Kidney (tissue), 14 donors: Measurements from ENCODE around the gene PTPN18. TPM values are rescaled to one million over a fixed set of nuclear protein-coding genes. Genes with fewer than 3 reads are reported as not detected.
"Not testable (repeated sequence)": the region's sequence is repeated elsewhere in the genome, so short reads cannot be mapped to it uniquely, and the experiment has no call there.

Experiments
- DNase-seq, 5 donors: peaks; one replicate each; pipeline ENCODE4 v3.0.0-alpha.2; 2013 to 2020
- FAIRE-seq: peaks from 2 replicates; lab custom pipeline; 2012; peaks lifted over from hg19 to GRCh38; lab: Jason Lieb, UNC
- H3K27ac ChIP-seq, 2 donors: one replicate each; pipeline ENCODE4 v1.7.0; 2013; ENCODE audit warnings: low read depth in 2 of 2, low read length in 2 of 2, inconsistent platforms in 1 of 2
- H3K27me3 ChIP-seq: one replicate; pipeline ENCODE4 v1.7.1; 2013; ENCODE audit warnings: low read length, inconsistent platforms; ENCODE audit not compliant: control insufficient read depth, insufficient read depth
- H3K36me3 ChIP-seq, 3 donors: one replicate each; pipeline versions ENCODE4 v1.7.0 to v1.7.1; 2013; ENCODE audit warnings: low read length in 3 of 3, control low read depth in 1 of 3, inconsistent platforms in 1 of 3; ENCODE audit not compliant: insufficient read depth in 3 of 3, control insufficient read depth in 2 of 3
- H3K4me1 ChIP-seq, 3 donors: one replicate each; pipeline versions ENCODE4 v1.7.0 to v1.7.1; 2013; ENCODE audit warnings: low read length in 3 of 3, inconsistent platforms in 1 of 3, low read depth in 1 of 3; ENCODE audit not compliant: control insufficient read depth in 2 of 3, insufficient read depth in 2 of 3
- H3K4me3 ChIP-seq, 3 donors: one replicate each; pipeline versions ENCODE4 v1.7.0 to v1.8.1; 2013; ENCODE audit warnings: low read length in 3 of 3, control low read depth in 1 of 3, inconsistent platforms in 1 of 3
- H3K9ac ChIP-seq, 3 donors: one replicate each; pipeline versions ENCODE4 v1.7.0 to v1.7.1; 2013; ENCODE audit warnings: low read length in 3 of 3, control low read depth in 1 of 3, inconsistent platforms in 1 of 3
- H3K9me3 ChIP-seq, 3 donors: one replicate each; pipeline versions ENCODE4 v1.7.0 to v1.7.1; 2013; ENCODE audit warnings: low read length in 3 of 3, control low read depth in 1 of 3, inconsistent platforms in 1 of 3; ENCODE audit not compliant: control insufficient read depth in 2 of 3, insufficient read depth in 1 of 3
- intact Hi-C: fragments of 100-400 bp; cut with DNase I; formaldehyde crosslinking; loops from one replicate; pipeline ENCODE4 v1.11.1; 2022
- polyA plus RNA-seq: library from polyadenylated mRNA; stranded (reverse); fragments of 350-450 nt; fragmentation: Illumina TruSeq; extraction: RNeasy Lipid Tissue Mini Kit (QIAGEN cat#74804); gene quantifications from one replicate; pipeline ENCODE4 v1.2.3, GENCODE V29; 2014; ENCODE audit warnings: low read depth, low replicate concordance; ENCODE audit not compliant: insufficient read depth
- total RNA-seq: library from RNA; stranded (reverse); fragmentation: NEBNext Ultra II Directional; extraction: Animal tissue kit (Norgen Biotek cat#: 25700); gene quantifications from one replicate; pipeline ENCODE4 v1.2.1, GENCODE V29; 2021
- TF ChIP-seq, protein P1 (sequence below): IDR thresholded peaks from 3 replicates; pipeline ENCODE4 v1.5.1; 2012; ENCODE audit warnings: mild to moderate bottlenecking, moderate library complexity, borderline replicate concordance; ENCODE audit not compliant: insufficient read depth; ENCODE audit errors: extremely low read depth
- donor health status: control.
- donor health status: control.
- donor health status: control.
- donor health status: control.
- donor health status: control.
- donor health status: DM: yes; HTN: yes; CAD: no.
- donor health status: Normal renal cell carcinoma (clear cell type).

PTPN18 gene
- total and polyA plus RNA-seq, 2 donors from 2014 or later: 34.8 to 89.2 TPM

DNA sequence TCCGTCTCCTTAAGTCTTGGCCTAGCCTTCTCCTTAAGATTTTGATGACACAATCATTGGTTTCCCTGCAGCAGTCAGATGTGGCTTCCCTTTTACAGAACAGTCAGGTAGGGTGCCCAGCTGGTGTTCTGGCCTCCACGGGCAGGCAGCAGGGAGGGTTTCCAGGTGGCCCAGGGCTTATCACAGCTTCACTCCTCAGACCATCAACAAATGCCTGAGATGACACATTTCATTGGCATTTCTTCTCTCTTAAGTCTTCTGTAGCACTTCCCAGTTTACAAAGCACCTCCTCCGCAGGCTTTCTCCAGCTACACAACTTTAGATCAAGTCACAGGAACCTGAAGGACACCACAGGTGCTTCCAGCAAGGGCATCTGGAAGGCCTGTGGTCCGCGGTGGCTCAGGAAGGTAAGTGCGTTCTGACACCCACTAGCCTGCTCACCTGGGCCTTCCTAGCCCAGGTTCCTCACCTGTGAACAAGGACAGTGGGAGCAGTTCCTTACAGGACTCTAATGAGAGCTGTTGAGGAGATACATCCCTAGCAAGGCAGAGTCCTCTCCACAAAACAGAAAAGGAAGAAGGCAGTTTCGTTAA lies 37.6 kb downstream of the PTPN18 start:
- FAIRE-seq (no peak), DNase-seq (peak in 1 of 5 donors; percentile 24)
- Histone ChIP-seq H3K9ac (no peak overlapping the region), H3K27ac (no peak overlapping the region), H3K27me3 (no peaks in the 10 kb centered on the region), H3K4me3 (no peak overlapping the region), H3K9me3 (no peaks in the 10 kb centered on the region), H3K4me1 (peaks cover 0 to 9% (median 5%) of the 10 kb centered on the region in 3 donors), H3K36me3 (no peaks in the 10 kb centered on the region)
- TF ChIP-seq, protein P1, sequence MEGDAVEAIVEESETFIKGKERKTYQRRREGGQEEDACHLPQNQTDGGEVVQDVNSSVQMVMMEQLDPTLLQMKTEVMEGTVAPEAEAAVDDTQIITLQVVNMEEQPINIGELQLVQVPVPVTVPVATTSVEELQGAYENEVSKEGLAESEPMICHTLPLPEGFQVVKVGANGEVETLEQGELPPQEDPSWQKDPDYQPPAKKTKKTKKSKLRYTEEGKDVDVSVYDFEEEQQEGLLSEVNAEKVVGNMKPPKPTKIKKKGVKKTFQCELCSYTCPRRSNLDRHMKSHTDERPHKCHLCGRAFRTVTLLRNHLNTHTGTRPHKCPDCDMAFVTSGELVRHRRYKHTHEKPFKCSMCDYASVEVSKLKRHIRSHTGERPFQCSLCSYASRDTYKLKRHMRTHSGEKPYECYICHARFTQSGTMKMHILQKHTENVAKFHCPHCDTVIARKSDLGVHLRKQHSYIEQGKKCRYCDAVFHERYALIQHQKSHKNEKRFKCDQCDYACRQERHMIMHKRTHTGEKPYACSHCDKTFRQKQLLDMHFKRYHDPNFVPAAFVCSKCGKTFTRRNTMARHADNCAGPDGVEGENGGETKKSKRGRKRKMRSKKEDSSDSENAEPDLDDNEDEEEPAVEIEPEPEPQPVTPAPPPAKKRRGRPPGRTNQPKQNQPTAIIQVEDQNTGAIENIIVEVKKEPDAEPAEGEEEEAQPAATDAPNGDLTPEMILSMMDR: no peak
- intact Hi-C loops: no loop called here

DNA sequence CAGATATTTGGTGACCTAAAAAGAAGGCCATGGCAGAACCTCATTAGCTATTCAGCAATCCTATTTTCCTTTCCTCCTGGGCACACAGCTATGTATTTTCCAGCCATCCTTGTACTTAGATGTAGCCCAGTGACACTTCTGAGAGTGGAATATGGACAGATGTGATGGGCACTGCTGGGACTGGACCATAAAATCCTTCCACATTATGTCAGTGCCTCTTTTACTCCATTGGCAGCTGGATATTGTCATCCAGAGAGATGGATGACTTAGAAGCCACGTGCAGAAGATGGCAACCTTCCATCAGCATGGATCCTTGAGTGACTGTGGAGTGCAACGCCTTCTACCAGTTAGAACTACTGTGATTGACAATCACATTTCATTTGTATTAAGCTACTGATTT lies 50.4 kb downstream of the PTPN18 start:
- H3K27me3 ChIP-seq, DNase-seq, H3K36me3 ChIP-seq, H3K9ac ChIP-seq, H3K27ac ChIP-seq, H3K4me3 ChIP-seq, intact Hi-C loops, H3K9me3 ChIP-seq, H3K4me1 ChIP-seq, FAIRE-seq: not testable (repeated sequence)

DNA sequence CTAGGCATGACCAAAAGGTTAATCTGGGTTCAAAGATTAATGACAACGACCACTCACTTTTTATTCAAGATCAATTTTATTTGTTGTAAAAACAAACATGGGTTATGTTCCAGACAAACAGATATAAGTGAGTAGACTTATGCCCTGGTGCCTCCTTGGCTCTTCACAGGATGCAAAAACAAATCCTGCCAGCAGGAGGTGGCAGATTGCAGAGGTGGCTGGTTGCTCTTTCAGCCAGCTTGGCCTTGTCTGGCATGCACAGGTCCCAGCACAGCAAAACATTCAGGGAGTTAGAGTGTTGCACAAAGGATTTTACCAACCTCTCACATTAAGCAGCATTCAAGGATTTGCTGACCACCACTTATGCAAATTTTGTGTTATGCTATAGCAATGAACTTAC lies 60.8 kb downstream of the PTPN18 start:
- intact Hi-C loops, H3K9me3 ChIP-seq, H3K4me1 ChIP-seq, H3K4me3 ChIP-seq, FAIRE-seq, H3K27ac ChIP-seq, H3K36me3 ChIP-seq, H3K9ac ChIP-seq, H3K27me3 ChIP-seq, DNase-seq: not testable (repeated sequence)

DNA sequence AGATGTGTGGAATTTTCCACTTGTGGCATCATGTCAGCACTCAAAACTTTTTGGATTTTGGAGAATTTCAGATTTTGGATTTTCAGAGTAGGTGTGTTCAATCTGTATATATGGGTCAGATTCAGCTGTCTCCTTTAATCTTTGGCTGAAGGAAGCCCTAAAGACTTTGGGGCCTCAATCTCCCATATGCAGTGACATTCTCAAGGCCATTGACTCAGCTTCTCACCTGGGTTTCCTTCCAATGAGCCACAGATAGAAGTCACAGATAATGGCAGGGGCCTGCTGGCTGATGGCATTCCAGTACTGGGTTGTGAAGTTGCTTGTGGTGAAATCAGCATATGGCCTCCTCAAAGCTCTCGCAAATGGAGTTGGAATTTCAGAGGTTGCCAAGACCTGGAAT lies 63.0 kb downstream of the PTPN18 start:
- H3K9ac ChIP-seq, H3K27me3 ChIP-seq, H3K4me1 ChIP-seq, H3K27ac ChIP-seq, DNase-seq, H3K9me3 ChIP-seq, H3K4me3 ChIP-seq, FAIRE-seq, intact Hi-C loops, H3K36me3 ChIP-seq: not testable (repeated sequence)

Other genes with a start within 250 kb of the PTPN18 start
- not detected for gene POTEF, start 226.8 kb upstream of the PTPN18 start, total RNA-seq
- gene POTEF, start 226.8 kb upstream of the PTPN18 start, polyA plus RNA-seq: not detected
- 4.5 TPM for gene CCDC74B, start 210.9 kb upstream of the PTPN18 start, total RNA-seq
- 6.4 TPM for gene CCDC74B, start 210.9 kb upstream of the PTPN18 start, polyA plus RNA-seq
- 41.1 TPM for gene SMPD4, start 174.5 kb upstream of the PTPN18 start, total RNA-seq
- 21.6 TPM for gene SMPD4, start 174.5 kb upstream of the PTPN18 start, polyA plus RNA-seq
- gene MZT2B, start 173.8 kb upstream of the PTPN18 start, total RNA-seq: 160 TPM
- gene MZT2B, start 173.8 kb upstream of the PTPN18 start, polyA plus RNA-seq: 354 TPM
- gene TUBA3E, start 157.6 kb upstream of the PTPN18 start, total RNA-seq: not detected
- not detected for gene TUBA3E, start 157.6 kb upstream of the PTPN18 start, polyA plus RNA-seq
- 60.1 TPM for gene IMP4, start 13.2 kb upstream of the PTPN18 start, total RNA-seq
- gene IMP4, start 13.2 kb upstream of the PTPN18 start, polyA plus RNA-seq: 59.7 TPM
- gene POTEI, start 153.3 kb downstream of the PTPN18 start, total RNA-seq: not detected
- not detected for gene POTEI, start 153.3 kb downstream of the PTPN18 start, polyA plus RNA-seq
- gene CFC1B, start 165.2 kb downstream of the PTPN18 start, total RNA-seq: not detected
- gene CFC1B, start 165.2 kb downstream of the PTPN18 start, polyA plus RNA-seq: not detected
- not detected for gene CFC1, start 243.5 kb downstream of the PTPN18 start, total RNA-seq
- not detected for gene CFC1, start 243.5 kb downstream of the PTPN18 start, polyA plus RNA-seq